H1 (cell line): Measurements from ENCODE around the gene GNA12. TPM values are rescaled to one million over a fixed set of nuclear protein-coding genes. Genes with fewer than 3 reads are reported as not detected.

ENCODE experiments used
- CEBPB ChIP-seq: IDR thresholded peaks from 2 replicates; pipeline ENCODE4 v1.6.1; 2012; ENCODE audit warnings: low read depth, low read length
- CHD2 ChIP-seq: IDR thresholded peaks from 2 replicates; pipeline ENCODE4 v1.6.1; 2012; ENCODE audit warnings: low read length, improper control_type of control experiment
- CTBP2 ChIP-seq: IDR thresholded peaks from 2 replicates; pipeline ENCODE4 v1.7.0; 2011; ENCODE audit warnings: borderline replicate concordance, mild to moderate bottlenecking, moderate library complexity, mixed read lengths, low read length; ENCODE audit not compliant: insufficient read depth, insufficient read length
- EGR1 ChIP-seq: IDR thresholded peaks from 2 replicates; pipeline ENCODE4 v1.6.1; 2011; ENCODE audit warnings: low read depth, low read length, borderline replicate concordance
- EZH2 ChIP-seq: fragments of 200-600 bp; sonication (generic); IDR thresholded peaks from 2 replicates; pipeline ENCODE4 v1.7.1; 2012; ENCODE audit warnings: low read depth, mild to moderate bottlenecking, moderate library complexity, low read length, inconsistent platforms; ENCODE audit not compliant: severe bottlenecking
- JUN ChIP-seq: IDR thresholded peaks from 2 replicates; pipeline ENCODE4 v1.6.1; 2011; ENCODE audit warnings: low read depth, mild to moderate bottlenecking, improper control_type of control experiment, low read length
- PHF8 ChIP-seq: fragments of 200-600 bp; sonication (generic); conservative IDR thresholded peaks from 2 replicates; pipeline ENCODE4 v1.7.1; 2012; ENCODE audit warnings: low read depth, mild to moderate bottlenecking, inconsistent platforms, low read length, moderate library complexity
- SP2 ChIP-seq: IDR thresholded peaks from 2 replicates; pipeline ENCODE4 v1.6.1; 2012; ENCODE audit warnings: mild to moderate bottlenecking, low read length, inconsistent platforms
- TAF7 ChIP-seq: optimal IDR thresholded peaks from 2 replicates; pipeline ENCODE3; 2011; ENCODE audit warnings: low read depth, mild to moderate bottlenecking, inconsistent platforms, low read length, moderate library complexity, borderline replicate concordance
- polyA plus RNA-seq, 7 experiments: library from polyadenylated mRNA; depleted of rRNA in 3 of 7; stranded (reverse) in 5 of 7; unstranded in 2 of 7; fragments of >200 nt in 5 of 7; fragments of 200-250 nt in 2 of 7; gene quantifications; 1 replicate in 5 of 7; 2 replicates in 1 of 7; 4 replicates in 1 of 7; pipeline versions ENCODE4 v1.2.1 to v1.2.3, GENCODE V29; 2011 to 2013; ENCODE audit warnings: missing spikeins in 2 of 7, mixed read lengths in 2 of 7
- total RNA-seq: library from RNA; stranded (reverse); fragmentation: NEBNext Ultra II Directional; extraction: Animal tissue kit (Norgen Biotek cat#: 25700); gene quantifications from 2 replicates; pipeline ENCODE4 v1.2.1, GENCODE V29; 2021
- TF ChIP-seq, protein P1 (sequence below): fragments of 300-600 bp; sonication (generic); IDR thresholded peaks from 2 replicates; pipeline ENCODE4 v1.7.1; 2012; ENCODE audit warnings: low read length, moderate library complexity, mild to moderate bottlenecking, inconsistent platforms; ENCODE audit not compliant: insufficient replicate concordance
- TF ChIP-seq, protein P2 (sequence below): IDR thresholded peaks from 2 replicates; pipeline ENCODE4 v1.6.1; 2011; ENCODE audit warnings: low read depth, mild to moderate bottlenecking, low read length; ENCODE audit not compliant: insufficient read depth

GNA12 gene
- total and polyA plus RNA-seq, 2 of the 8 experiments (the other 6 are each of a cell fraction or from before 2014, with no cell fraction given), result 96.5 to 109 TPM

DNA sequence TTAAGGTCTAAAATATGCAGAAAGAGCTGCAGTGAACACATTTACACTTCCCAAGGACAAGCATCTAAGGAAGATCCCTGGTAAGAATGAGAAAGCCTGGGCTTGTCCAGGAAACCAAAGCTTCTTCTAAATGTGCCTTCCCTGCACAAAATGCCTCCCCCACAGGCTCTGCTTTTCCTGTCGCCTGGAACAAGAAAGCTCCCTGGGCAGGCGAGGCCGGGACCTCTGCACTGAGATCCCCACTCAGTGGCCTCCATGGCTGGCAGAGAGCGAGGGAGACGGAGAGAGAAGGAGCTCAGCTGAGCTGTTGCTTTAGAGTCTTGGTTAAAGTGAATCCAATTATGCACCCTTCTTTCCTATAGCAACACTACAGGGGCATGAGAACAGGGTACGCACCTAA, 80.5 kb downstream of the GNA12 start (continued):
- TF ChIP-seq, protein P1, sequence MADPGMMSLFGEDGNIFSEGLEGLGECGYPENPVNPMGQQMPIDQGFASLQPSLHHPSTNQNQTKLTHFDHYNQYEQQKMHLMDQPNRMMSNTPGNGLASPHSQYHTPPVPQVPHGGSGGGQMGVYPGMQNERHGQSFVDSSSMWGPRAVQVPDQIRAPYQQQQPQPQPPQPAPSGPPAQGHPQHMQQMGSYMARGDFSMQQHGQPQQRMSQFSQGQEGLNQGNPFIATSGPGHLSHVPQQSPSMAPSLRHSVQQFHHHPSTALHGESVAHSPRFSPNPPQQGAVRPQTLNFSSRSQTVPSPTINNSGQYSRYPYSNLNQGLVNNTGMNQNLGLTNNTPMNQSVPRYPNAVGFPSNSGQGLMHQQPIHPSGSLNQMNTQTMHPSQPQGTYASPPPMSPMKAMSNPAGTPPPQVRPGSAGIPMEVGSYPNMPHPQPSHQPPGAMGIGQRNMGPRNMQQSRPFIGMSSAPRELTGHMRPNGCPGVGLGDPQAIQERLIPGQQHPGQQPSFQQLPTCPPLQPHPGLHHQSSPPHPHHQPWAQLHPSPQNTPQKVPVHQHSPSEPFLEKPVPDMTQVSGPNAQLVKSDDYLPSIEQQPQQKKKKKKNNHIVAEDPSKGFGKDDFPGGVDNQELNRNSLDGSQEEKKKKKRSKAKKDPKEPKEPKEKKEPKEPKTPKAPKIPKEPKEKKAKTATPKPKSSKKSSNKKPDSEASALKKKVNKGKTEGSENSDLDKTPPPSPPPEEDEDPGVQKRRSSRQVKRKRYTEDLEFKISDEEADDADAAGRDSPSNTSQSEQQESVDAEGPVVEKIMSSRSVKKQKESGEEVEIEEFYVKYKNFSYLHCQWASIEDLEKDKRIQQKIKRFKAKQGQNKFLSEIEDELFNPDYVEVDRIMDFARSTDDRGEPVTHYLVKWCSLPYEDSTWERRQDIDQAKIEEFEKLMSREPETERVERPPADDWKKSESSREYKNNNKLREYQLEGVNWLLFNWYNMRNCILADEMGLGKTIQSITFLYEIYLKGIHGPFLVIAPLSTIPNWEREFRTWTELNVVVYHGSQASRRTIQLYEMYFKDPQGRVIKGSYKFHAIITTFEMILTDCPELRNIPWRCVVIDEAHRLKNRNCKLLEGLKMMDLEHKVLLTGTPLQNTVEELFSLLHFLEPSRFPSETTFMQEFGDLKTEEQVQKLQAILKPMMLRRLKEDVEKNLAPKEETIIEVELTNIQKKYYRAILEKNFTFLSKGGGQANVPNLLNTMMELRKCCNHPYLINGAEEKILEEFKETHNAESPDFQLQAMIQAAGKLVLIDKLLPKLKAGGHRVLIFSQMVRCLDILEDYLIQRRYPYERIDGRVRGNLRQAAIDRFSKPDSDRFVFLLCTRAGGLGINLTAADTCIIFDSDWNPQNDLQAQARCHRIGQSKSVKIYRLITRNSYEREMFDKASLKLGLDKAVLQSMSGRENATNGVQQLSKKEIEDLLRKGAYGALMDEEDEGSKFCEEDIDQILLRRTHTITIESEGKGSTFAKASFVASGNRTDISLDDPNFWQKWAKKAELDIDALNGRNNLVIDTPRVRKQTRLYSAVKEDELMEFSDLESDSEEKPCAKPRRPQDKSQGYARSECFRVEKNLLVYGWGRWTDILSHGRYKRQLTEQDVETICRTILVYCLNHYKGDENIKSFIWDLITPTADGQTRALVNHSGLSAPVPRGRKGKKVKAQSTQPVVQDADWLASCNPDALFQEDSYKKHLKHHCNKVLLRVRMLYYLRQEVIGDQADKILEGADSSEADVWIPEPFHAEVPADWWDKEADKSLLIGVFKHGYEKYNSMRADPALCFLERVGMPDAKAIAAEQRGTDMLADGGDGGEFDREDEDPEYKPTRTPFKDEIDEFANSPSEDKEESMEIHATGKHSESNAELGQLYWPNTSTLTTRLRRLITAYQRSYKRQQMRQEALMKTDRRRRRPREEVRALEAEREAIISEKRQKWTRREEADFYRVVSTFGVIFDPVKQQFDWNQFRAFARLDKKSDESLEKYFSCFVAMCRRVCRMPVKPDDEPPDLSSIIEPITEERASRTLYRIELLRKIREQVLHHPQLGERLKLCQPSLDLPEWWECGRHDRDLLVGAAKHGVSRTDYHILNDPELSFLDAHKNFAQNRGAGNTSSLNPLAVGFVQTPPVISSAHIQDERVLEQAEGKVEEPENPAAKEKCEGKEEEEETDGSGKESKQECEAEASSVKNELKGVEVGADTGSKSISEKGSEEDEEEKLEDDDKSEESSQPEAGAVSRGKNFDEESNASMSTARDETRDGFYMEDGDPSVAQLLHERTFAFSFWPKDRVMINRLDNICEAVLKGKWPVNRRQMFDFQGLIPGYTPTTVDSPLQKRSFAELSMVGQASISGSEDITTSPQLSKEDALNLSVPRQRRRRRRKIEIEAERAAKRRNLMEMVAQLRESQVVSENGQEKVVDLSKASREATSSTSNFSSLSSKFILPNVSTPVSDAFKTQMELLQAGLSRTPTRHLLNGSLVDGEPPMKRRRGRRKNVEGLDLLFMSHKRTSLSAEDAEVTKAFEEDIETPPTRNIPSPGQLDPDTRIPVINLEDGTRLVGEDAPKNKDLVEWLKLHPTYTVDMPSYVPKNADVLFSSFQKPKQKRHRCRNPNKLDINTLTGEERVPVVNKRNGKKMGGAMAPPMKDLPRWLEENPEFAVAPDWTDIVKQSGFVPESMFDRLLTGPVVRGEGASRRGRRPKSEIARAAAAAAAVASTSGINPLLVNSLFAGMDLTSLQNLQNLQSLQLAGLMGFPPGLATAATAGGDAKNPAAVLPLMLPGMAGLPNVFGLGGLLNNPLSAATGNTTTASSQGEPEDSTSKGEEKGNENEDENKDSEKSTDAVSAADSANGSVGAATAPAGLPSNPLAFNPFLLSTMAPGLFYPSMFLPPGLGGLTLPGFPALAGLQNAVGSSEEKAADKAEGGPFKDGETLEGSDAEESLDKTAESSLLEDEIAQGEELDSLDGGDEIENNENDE, result no peak
- TF ChIP-seq CTBP2 (no peak), PHF8 (no peak), TAF7 (no peak), JUN (no peak), SP2 (no peak), CHD2 (no peak), EGR1 (no peak), CEBPB (no peak), EZH2 (no peak)
- TF ChIP-seq, protein P2, sequence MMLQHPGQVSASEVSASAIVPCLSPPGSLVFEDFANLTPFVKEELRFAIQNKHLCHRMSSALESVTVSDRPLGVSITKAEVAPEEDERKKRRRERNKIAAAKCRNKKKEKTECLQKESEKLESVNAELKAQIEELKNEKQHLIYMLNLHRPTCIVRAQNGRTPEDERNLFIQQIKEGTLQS, result no peak
